Measurements from ENCODE around the gene CDK7.
"Not testable (repeated sequence)": the region's sequence is repeated elsewhere in the genome, so short reads cannot be mapped to it uniquely, and the experiment has no call there.

The CDK7 gene

DNA sequence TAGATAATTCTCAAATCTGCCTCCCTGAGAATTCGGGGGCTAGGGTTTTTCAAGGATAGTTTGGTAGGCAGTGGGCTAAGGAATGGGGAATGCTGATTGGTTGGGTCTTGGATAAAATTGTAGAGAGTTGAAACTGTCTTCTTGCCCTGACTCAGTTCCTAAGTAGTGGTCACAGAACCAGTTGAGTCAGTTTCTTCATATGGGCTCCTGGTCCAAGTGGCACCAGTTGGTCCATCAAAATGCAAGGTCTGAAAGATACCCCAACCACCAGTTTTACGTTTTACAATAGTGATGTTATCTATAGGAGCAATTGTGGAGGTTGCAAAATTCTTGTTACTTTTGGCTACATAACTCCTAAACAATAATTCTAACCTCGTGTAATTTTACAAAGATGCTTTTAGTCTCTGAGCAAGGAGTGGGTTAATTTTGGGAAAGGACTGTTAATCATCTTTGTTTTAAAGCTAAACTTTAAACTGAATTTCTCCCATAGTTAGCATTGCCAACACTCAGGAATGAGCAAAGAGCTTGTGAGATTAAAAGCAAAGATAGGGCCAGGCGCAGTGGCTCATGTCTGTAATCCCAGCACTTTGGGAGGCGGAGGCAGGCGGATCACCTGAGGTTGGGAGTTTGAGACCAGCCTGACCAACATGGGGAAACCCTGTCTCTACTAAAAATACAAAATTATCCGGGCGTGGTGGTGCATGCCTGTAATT, 7.7 kb downstream of the CDK7 start:
- no peak overlapping the region for H3K4me3 ChIP-seq (ENCODE audit: low read depth, low read length)
- no peak for DNase-seq (ENCODE audit: low read depth)
- no peak for TF ChIP-seq MYC (IDR thresholded peaks at IDR 0.05; ENCODE audit: low read depth, low read length)
- no peak for TF ChIP-seq CTCF (IDR thresholded peaks at IDR 0.05; ENCODE audit: low read depth, low read length)
- TF ChIP-seq, protein P1, sequence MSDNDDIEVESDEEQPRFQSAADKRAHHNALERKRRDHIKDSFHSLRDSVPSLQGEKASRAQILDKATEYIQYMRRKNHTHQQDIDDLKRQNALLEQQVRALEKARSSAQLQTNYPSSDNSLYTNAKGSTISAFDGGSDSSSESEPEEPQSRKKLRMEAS (IDR thresholded peaks at IDR 0.05; ENCODE audit: low read depth, low read length), result no peak
- TF ChIP-seq POLR2A (IDR thresholded peaks at IDR 0.05; ENCODE audit: extremely low read depth, insufficient read length), result no peak

GRCh38 chr5:69245031-69245430, 10.3 kb downstream of the CDK7 start:
- DNase-seq (ENCODE audit: low read depth), result no peak
- no peak overlapping the region for H3K4me3 ChIP-seq (ENCODE audit: low read depth, low read length)
- TF ChIP-seq POLR2A (IDR thresholded peaks at IDR 0.05; ENCODE audit: extremely low read depth, insufficient read length) (no peak), CTCF (IDR thresholded peaks at IDR 0.05; ENCODE audit: low read depth, low read length) (no peak), MYC (IDR thresholded peaks at IDR 0.05; ENCODE audit: low read depth, low read length) (no peak)
- TF ChIP-seq, protein P1 (IDR thresholded peaks at IDR 0.05; ENCODE audit: low read depth, low read length), result no peak

GRCh38 chr5:69248019-69248418, 13.3 kb downstream of the CDK7 start:
- DNase-seq (ENCODE audit: low read depth), result no peak
- TF ChIP-seq MYC (IDR thresholded peaks at IDR 0.05; ENCODE audit: low read depth, low read length), result no peak
- H3K4me3 ChIP-seq (ENCODE audit: low read depth, low read length), result no peak overlapping the region

DNA sequence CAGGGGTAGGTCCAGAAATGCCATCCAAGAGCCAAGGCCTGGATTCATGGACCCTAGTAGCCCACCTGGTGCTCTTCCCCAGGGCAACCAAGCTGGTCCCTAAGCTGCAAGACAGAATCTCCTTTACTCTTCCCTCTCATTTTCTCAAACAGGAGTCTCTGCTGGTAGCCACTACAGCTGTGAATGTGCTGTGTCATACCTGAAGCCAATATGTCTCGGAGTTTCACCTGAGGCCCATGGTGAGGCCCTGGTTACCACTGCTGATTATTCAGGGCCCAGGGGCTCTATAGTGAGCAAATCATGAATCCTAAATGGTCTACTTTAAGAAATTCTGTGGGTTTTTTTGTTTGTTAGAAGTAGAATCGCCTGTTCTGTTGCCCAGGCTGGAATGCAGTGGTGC, 15.9 kb downstream of the CDK7 start:
- DNase-seq (ENCODE audit: low read depth), result no peak
- no peak overlapping the region for H3K4me3 ChIP-seq (ENCODE audit: low read depth, low read length)
- TF ChIP-seq, protein P1 (IDR thresholded peaks at IDR 0.05; ENCODE audit: low read depth, low read length), result no peak
- TF ChIP-seq CTCF (IDR thresholded peaks at IDR 0.05; ENCODE audit: low read depth, low read length), result no peak
- no peak for TF ChIP-seq MYC (IDR thresholded peaks at IDR 0.05; ENCODE audit: low read depth, low read length)
- TF ChIP-seq POLR2A (IDR thresholded peaks at IDR 0.05; ENCODE audit: extremely low read depth, insufficient read length), result no peak

- H3K4me3 ChIP-seq (ENCODE audit: low read depth, low read length), result no peak overlapping the region
- DNase-seq (ENCODE audit: low read depth), result no peak
- TF ChIP-seq, protein P1 (IDR thresholded peaks at IDR 0.05; ENCODE audit: low read depth, low read length), result no peak
- no peak for TF ChIP-seq CTCF (IDR thresholded peaks at IDR 0.05; ENCODE audit: low read depth, low read length)
- no peak for TF ChIP-seq POLR2A (IDR thresholded peaks at IDR 0.05; ENCODE audit: extremely low read depth, insufficient read length)
- TF ChIP-seq MYC (IDR thresholded peaks at IDR 0.05; ENCODE audit: low read depth, low read length), result no peak
These were observed 17.8 kb downstream of the CDK7 start for GRCh38 chr5:69252437-69252836.

- not testable (repeated sequence) for H3K4me3 ChIP-seq (ENCODE audit: low read depth, low read length); DNase-seq (ENCODE audit: low read depth)
These were observed 21.3 kb downstream of the CDK7 start for GRCh38 chr5:69255940-69256339.

- TF ChIP-seq POLR2A (IDR thresholded peaks at IDR 0.05; ENCODE audit: extremely low read depth, insufficient read length), result no peak
- no peak for DNase-seq (ENCODE audit: low read depth)
- no peak overlapping the region for H3K4me3 ChIP-seq (ENCODE audit: low read depth, low read length)
These were observed 22.9 kb downstream of the CDK7 start for GRCh38 chr5:69257577-69257976.

Measured in NB4 (cell line).